Diencephalon (tissue), 1 donor: ENCODE results near the gene CACNA2D1. TPM values are rescaled to one million over a fixed set of nuclear protein-coding genes. Genes with fewer than 3 reads are reported as not detected.

ENCODE experiments used
- total RNA-seq: library from RNA; depleted of rRNA; stranded (reverse); fragments of >200 nt; gene quantifications from one replicate; pipeline ENCODE4 v1.2.3, GENCODE V29; 2014

The CACNA2D1 gene
- 118 TPM for total RNA-seq

GRCh38 chr7:82443547-82444219 lies at the start of gene CACNA2D1:
Gene CACNA2D1, minus strand, starts transcription at chr7:82443777.

